ENCODE measurements around the gene ABCA13.
A peak's percentile ranks its signal among the peaks of the same experiment; 100 is the strongest.

The ABCA13 gene

GRCh38 chr7:48285373-48285772 is 114.1 kb downstream of the ABCA13 start:
- Histone ChIP-seq H3K9ac (ENCODE audit: low read depth, low read length) (no peak overlapping the region), H3K9me3 (ENCODE audit: insufficient read depth, low read depth, low read length) (no peaks in the 10 kb centered on the region), H3K4me1 (ENCODE audit: insufficient read depth, low read length) (no peaks in the 10 kb centered on the region), H3K36me3 (ENCODE audit: insufficient read depth, low read depth, low read length) (no peaks in the 10 kb centered on the region), H3K4me3 (ENCODE audit: low read length) (no peak overlapping the region), H3K27ac (ENCODE audit: low read length) (no peak overlapping the region), H3K27me3 (ENCODE audit: insufficient read depth, low read length) (no peaks in the 10 kb centered on the region)

- no peaks in the 10 kb centered on the region for H3K36me3 ChIP-seq (ENCODE audit: insufficient read depth, low read depth, low read length)
- H3K27me3 ChIP-seq (ENCODE audit: insufficient read depth, low read length) = no peaks in the 10 kb centered on the region
- H3K4me3 ChIP-seq (ENCODE audit: low read length) = no peak overlapping the region
- H3K9ac ChIP-seq (ENCODE audit: low read depth, low read length) = no peak overlapping the region
- H3K4me1 ChIP-seq (ENCODE audit: insufficient read depth, low read length) = no peaks in the 10 kb centered on the region
- no peaks in the 10 kb centered on the region for H3K9me3 ChIP-seq (ENCODE audit: insufficient read depth, low read depth, low read length)
- H3K27ac ChIP-seq (ENCODE audit: low read length) = no peak overlapping the region
Measured at GRCh38 chr7:48286836-48287235, 115.6 kb downstream of the ABCA13 start.

GRCh38 chr7:48289656-48290055 is 118.4 kb downstream of the ABCA13 start:
- H3K27ac ChIP-seq (ENCODE audit: low read length) = no peak overlapping the region
- no peaks in the 10 kb centered on the region for H3K4me1 ChIP-seq (ENCODE audit: insufficient read depth, low read length)
- no peak overlapping the region for H3K4me3 ChIP-seq (ENCODE audit: low read length)
- H3K36me3 ChIP-seq (ENCODE audit: insufficient read depth, low read depth, low read length) = no peaks in the 10 kb centered on the region
- H3K9me3 ChIP-seq (ENCODE audit: insufficient read depth, low read depth, low read length) = no peaks in the 10 kb centered on the region
- H3K9ac ChIP-seq (ENCODE audit: low read depth, low read length) = no peak overlapping the region
- H3K27me3 ChIP-seq (ENCODE audit: insufficient read depth, low read length) = no peaks in the 10 kb centered on the region

GRCh38 chr7:48292949-48293348 is 121.7 kb downstream of the ABCA13 start:
- no peaks in the 10 kb centered on the region for H3K4me1 ChIP-seq (ENCODE audit: insufficient read depth, low read length)
- H3K9me3 ChIP-seq (ENCODE audit: insufficient read depth, low read depth, low read length) = no peaks in the 10 kb centered on the region
- no peak overlapping the region for H3K4me3 ChIP-seq (ENCODE audit: low read length)
- no peaks in the 10 kb centered on the region for H3K36me3 ChIP-seq (ENCODE audit: insufficient read depth, low read depth, low read length)
- no peak overlapping the region for H3K27ac ChIP-seq (ENCODE audit: low read length)
- H3K27me3 ChIP-seq (ENCODE audit: insufficient read depth, low read length) = no peaks in the 10 kb centered on the region
- no peak overlapping the region for H3K9ac ChIP-seq (ENCODE audit: low read depth, low read length)

GRCh38 chr7:48295296-48295971 is 124.2 kb downstream of the ABCA13 start:
- Histone ChIP-seq H3K36me3 (ENCODE audit: insufficient read depth, low read depth, low read length) (no peaks in the 10 kb centered on the region), H3K4me3 (ENCODE audit: low read length) (no peak overlapping the region), H3K9ac (ENCODE audit: low read depth, low read length) (no peak overlapping the region), H3K4me1 (ENCODE audit: insufficient read depth, low read length) (peaks cover 4% of the 10 kb centered on the region; the same call in 1 of the 2 replicates), H3K9me3 (ENCODE audit: insufficient read depth, low read depth, low read length) (no peaks in the 10 kb centered on the region), H3K27ac (ENCODE audit: low read length) (no peak overlapping the region), H3K27me3 (ENCODE audit: insufficient read depth, low read length) (no peaks in the 10 kb centered on the region)

- H3K4me1 ChIP-seq (ENCODE audit: insufficient read depth, low read length) = peaks cover 10% of the 10 kb centered on the region; the same call in 1 of the 2 replicates
- H3K27ac ChIP-seq (ENCODE audit: low read length) = no peak overlapping the region
- no peaks in the 10 kb centered on the region for H3K27me3 ChIP-seq (ENCODE audit: insufficient read depth, low read length)
- H3K4me3 ChIP-seq (ENCODE audit: low read length) = no peak overlapping the region
- H3K9ac ChIP-seq (ENCODE audit: low read depth, low read length) = no peak overlapping the region
- H3K36me3 ChIP-seq (ENCODE audit: insufficient read depth, low read depth, low read length) = no peaks in the 10 kb centered on the region
- H3K9me3 ChIP-seq (ENCODE audit: insufficient read depth, low read depth, low read length) = no peaks in the 10 kb centered on the region
Measured at GRCh38 chr7:48296966-48297365, 125.7 kb downstream of the ABCA13 start.

GRCh38 chr7:48298779-48299178 is 127.5 kb downstream of the ABCA13 start:
- H3K9me3 ChIP-seq (ENCODE audit: insufficient read depth, low read depth, low read length) = peaks cover 4% of the 10 kb centered on the region; the same call in 1 of the 2 replicates
- H3K36me3 ChIP-seq (ENCODE audit: insufficient read depth, low read depth, low read length) = no peaks in the 10 kb centered on the region
- no peak overlapping the region for H3K4me3 ChIP-seq (ENCODE audit: low read length)
- no peak overlapping the region for H3K27ac ChIP-seq (ENCODE audit: low read length)
- peaks cover 10% of the 10 kb centered on the region; the same call in 1 of the 2 replicates for H3K4me1 ChIP-seq (ENCODE audit: insufficient read depth, low read length)
- H3K9ac ChIP-seq (ENCODE audit: low read depth, low read length) = no peak overlapping the region
- no peaks in the 10 kb centered on the region for H3K27me3 ChIP-seq (ENCODE audit: insufficient read depth, low read length)

GRCh38 chr7:48299580-48300169 is 128.4 kb downstream of the ABCA13 start:
- Histone ChIP-seq H3K27me3 (ENCODE audit: insufficient read depth, low read length) (no peaks in the 10 kb centered on the region), H3K4me1 (ENCODE audit: insufficient read depth, low read length) (peaks cover 10% of the 10 kb centered on the region; the same call in 1 of the 2 replicates), H3K9me3 (ENCODE audit: insufficient read depth, low read depth, low read length) (peaks cover 4% of the 10 kb centered on the region; the same call in 1 of the 2 replicates), H3K36me3 (ENCODE audit: insufficient read depth, low read depth, low read length) (no peaks in the 10 kb centered on the region), H3K27ac (ENCODE audit: low read length) (no peak overlapping the region), H3K4me3 (ENCODE audit: low read length) (no peak overlapping the region), H3K9ac (ENCODE audit: low read depth, low read length) (peak overlapping the region; percentile 20; the same call in 1 of the 2 replicates)

GRCh38 chr7:48300301-48300700 is 129.0 kb downstream of the ABCA13 start:
- no peaks in the 10 kb centered on the region for H3K27me3 ChIP-seq (ENCODE audit: insufficient read depth, low read length)
- no peak overlapping the region for H3K4me3 ChIP-seq (ENCODE audit: low read length)
- no peak overlapping the region for H3K27ac ChIP-seq (ENCODE audit: low read length)
- peak overlapping the region; percentile 20; the same call in 1 of the 2 replicates for H3K9ac ChIP-seq (ENCODE audit: low read depth, low read length)
- peaks cover 4% of the 10 kb centered on the region; the same call in 1 of the 2 replicates for H3K9me3 ChIP-seq (ENCODE audit: insufficient read depth, low read depth, low read length)
- peaks cover 10% of the 10 kb centered on the region; the same call in 1 of the 2 replicates for H3K4me1 ChIP-seq (ENCODE audit: insufficient read depth, low read length)
- H3K36me3 ChIP-seq (ENCODE audit: insufficient read depth, low read depth, low read length) = no peaks in the 10 kb centered on the region

- H3K36me3 ChIP-seq (ENCODE audit: insufficient read depth, low read depth, low read length) = no peaks in the 10 kb centered on the region
- no peak overlapping the region for H3K27ac ChIP-seq (ENCODE audit: low read length)
- H3K27me3 ChIP-seq (ENCODE audit: insufficient read depth, low read length) = no peaks in the 10 kb centered on the region
- H3K4me3 ChIP-seq (ENCODE audit: low read length) = no peak overlapping the region
- H3K4me1 ChIP-seq (ENCODE audit: insufficient read depth, low read length) = peaks cover 10% of the 10 kb centered on the region; the same call in 1 of the 2 replicates
- H3K9me3 ChIP-seq (ENCODE audit: insufficient read depth, low read depth, low read length) = peaks cover 4% of the 10 kb centered on the region; the same call in 1 of the 2 replicates
- no peak overlapping the region for H3K9ac ChIP-seq (ENCODE audit: low read depth, low read length)
Measured at GRCh38 chr7:48301201-48301600, 129.9 kb downstream of the ABCA13 start.

GRCh38 chr7:48304641-48305040 is 133.4 kb downstream of the ABCA13 start:
- H3K36me3 ChIP-seq (ENCODE audit: insufficient read depth, low read depth, low read length) = no peaks in the 10 kb centered on the region
- peaks cover 10% of the 10 kb centered on the region; the same call in 1 of the 2 replicates for H3K4me1 ChIP-seq (ENCODE audit: insufficient read depth, low read length)
- H3K9me3 ChIP-seq (ENCODE audit: insufficient read depth, low read depth, low read length) = peaks cover 4% of the 10 kb centered on the region; the same call in 1 of the 2 replicates
- H3K27me3 ChIP-seq (ENCODE audit: insufficient read depth, low read length) = no peaks in the 10 kb centered on the region
- no peak overlapping the region for H3K9ac ChIP-seq (ENCODE audit: low read depth, low read length)
- no peak overlapping the region for H3K4me3 ChIP-seq (ENCODE audit: low read length)
- no peak overlapping the region for H3K27ac ChIP-seq (ENCODE audit: low read length)

GRCh38 chr7:48305661-48306060 is 134.4 kb downstream of the ABCA13 start:
- Histone ChIP-seq H3K9me3 (ENCODE audit: insufficient read depth, low read depth, low read length) (peaks cover 4% of the 10 kb centered on the region; the same call in 1 of the 2 replicates), H3K27me3 (ENCODE audit: insufficient read depth, low read length) (no peaks in the 10 kb centered on the region), H3K27ac (ENCODE audit: low read length) (no peak overlapping the region), H3K36me3 (ENCODE audit: insufficient read depth, low read depth, low read length) (no peaks in the 10 kb centered on the region), H3K9ac (ENCODE audit: low read depth, low read length) (no peak overlapping the region), H3K4me3 (ENCODE audit: low read length) (no peak overlapping the region), H3K4me1 (ENCODE audit: insufficient read depth, low read length) (peaks cover 3% of the 10 kb centered on the region; the same call in 1 of the 2 replicates)

All from iPS-20b (cell line).